Measurements from ENCODE around the gene ASB7. TPM values are rescaled to one million over a fixed set of nuclear protein-coding genes. Genes with fewer than 3 reads are reported as not detected.

ASB7 gene
- total and polyA plus RNA-seq, 12 donors, result 2.7 to 25.2 (median 11.1) TPM

DNA sequence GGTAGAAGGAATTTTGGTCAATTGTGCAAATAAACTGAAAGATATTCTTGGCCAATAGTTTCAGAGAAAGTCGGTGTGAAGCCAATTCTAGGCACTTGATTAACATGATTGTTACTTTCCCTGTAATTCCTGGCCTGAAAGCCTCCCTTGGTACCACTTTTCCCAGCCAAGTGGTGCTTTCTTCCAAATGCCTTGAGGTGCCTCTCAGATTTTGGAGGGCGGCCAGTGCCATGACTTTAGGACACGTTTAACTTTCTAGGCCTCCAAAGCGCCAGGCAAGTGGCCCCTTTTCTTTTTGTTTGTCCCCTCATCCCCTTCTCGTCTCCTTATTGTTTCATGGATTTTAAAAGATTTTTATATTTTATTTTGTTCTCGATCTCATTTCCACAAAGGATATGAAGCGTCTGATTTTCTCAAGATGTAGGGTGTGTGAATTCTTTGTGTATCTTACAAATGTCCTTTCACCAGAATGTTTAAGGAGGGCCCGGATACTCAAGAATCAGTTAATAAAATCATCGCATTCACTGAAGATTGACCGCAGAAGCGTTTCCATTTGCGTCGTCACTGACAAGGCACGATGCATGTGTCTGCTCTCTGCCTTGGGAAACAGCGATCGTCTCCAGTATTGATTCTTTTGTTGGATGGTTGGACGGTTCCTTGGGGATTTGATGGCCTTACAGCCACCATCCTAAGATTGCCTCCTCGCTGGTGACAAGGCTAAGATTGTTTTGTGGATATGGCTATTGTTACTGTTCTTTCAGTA lies 87.8 kb downstream of the ASB7 start:
- TF ChIP-seq CTCF (IDR thresholded peaks at IDR 0.05), result no peak
- TF ChIP-seq POLR2A (IDR thresholded peaks at IDR 0.05), result no peak
- H3K27me3 ChIP-seq, result peaks cover 2% of the 10 kb centered on the region
- no peaks in the 10 kb centered on the region for H3K36me3 ChIP-seq (replicated peaks in 1 of 2)
- peak in 2 of 7 donors; percentile 12 to 29 for DNase-seq
- intact Hi-C loops (cut with DNase I), result no loop called here
- 81 to 86% (median 83%) methylated on average over 18 of the region's 18 CpGs for WGBS, 4 donors
- no peaks in the 10 kb centered on the region for H3K9me3 ChIP-seq (replicated peaks in 1 of 3)
- no peaks in the 10 kb centered on the region for H3K4me1 ChIP-seq (replicated peaks in 1 of 2)
- H3K4me3 ChIP-seq, result no peak overlapping the region
- no peak overlapping the region for H3K27ac ChIP-seq

DNA sequence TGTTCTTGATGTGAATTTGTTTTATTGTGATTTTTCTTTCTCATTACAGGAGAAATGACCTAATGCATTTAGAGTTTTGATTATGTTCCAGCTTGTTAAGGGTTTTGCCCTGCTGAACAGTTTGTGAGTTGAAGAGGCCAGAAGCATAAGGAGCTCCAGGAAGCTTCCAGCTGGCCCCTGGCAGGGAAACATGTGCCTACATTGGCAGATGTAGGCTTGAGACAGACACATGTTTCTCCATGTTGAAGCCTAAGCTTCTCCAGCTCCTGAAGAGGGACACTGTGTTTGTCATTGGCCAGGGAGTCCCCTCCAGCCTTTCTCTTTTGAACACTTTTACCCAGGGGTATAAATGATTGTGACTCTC lies 88.4 kb downstream of the ASB7 start:
- no peak for TF ChIP-seq POLR2A (IDR thresholded peaks at IDR 0.05)
- TF ChIP-seq CTCF (IDR thresholded peaks at IDR 0.05), result no peak
- H3K36me3 ChIP-seq (replicated peaks in 1 of 2), result no peaks in the 10 kb centered on the region
- peaks cover 2% of the 10 kb centered on the region for H3K27me3 ChIP-seq
- intact Hi-C loops (cut with DNase I), result no loop called here
- H3K4me3 ChIP-seq, result no peak overlapping the region
- no peaks in the 10 kb centered on the region for H3K9me3 ChIP-seq (replicated peaks in 1 of 3)
- H3K27ac ChIP-seq, result no peak overlapping the region
- no peaks in the 10 kb centered on the region for H3K4me1 ChIP-seq (replicated peaks in 1 of 2)
- DNase-seq, result no peak

- DNase-seq, result peak in 2 of 7 donors; percentile 20 to 43
- WGBS, 4 donors, result 83 to 93% (median 89%) methylated on average over 4 of the region's 4 CpGs
- peaks cover 2% of the 10 kb centered on the region for H3K27me3 ChIP-seq
- H3K4me1 ChIP-seq (replicated peaks in 1 of 2), result no peaks in the 10 kb centered on the region
- H3K9me3 ChIP-seq (replicated peaks in 1 of 3), result no peaks in the 10 kb centered on the region
- H3K4me3 ChIP-seq, result no peak overlapping the region
- intact Hi-C loops (cut with DNase I), result no loop called here
- TF ChIP-seq CTCF (IDR thresholded peaks at IDR 0.05) (no peak), POLR2A (IDR thresholded peaks at IDR 0.05) (no peak)
- H3K36me3 ChIP-seq (replicated peaks in 1 of 2), result no peaks in the 10 kb centered on the region
- H3K27ac ChIP-seq, result no peak overlapping the region
These were observed 88.9 kb downstream of the ASB7 start for GRCh38 chr15:100691321-100691720.

DNA sequence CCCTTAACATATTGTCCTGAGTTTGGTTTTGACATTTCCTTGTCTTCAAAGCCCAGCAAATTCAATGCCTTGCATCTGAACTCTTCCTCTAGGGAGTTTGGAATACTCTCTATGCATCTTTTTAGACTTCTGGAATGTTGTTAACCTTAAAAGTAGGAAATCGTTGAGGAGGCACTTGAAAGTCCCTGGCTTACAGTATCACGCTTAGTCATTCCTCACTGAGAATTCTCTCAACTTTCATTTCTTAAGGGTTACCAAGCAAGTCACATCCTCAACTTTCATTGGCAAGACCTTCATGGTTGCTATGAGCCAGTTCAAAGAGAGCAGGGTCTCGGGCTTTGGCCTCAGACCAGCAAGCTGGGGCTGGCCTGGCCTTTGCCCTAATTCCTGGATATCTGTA lies 89.9 kb downstream of the ASB7 start:
- H3K27ac ChIP-seq, result peak overlapping the region in 1 of 5 donors; percentile 9

More for the DNA sequence above, 89.9 kb downstream of the ASB7 start:
- intact Hi-C loops (cut with DNase I), result no loop called here
- no peak overlapping the region for H3K4me3 ChIP-seq
- DNase-seq, result peak in 2 of 7 donors; percentile 18 to 30
- no peaks in the 10 kb centered on the region for H3K9me3 ChIP-seq (replicated peaks in 1 of 3)
- TF ChIP-seq CTCF (IDR thresholded peaks at IDR 0.05) (no peak), POLR2A (IDR thresholded peaks at IDR 0.05) (no peak)
- H3K36me3 ChIP-seq (replicated peaks in 1 of 2), result no peaks in the 10 kb centered on the region
- no peaks in the 10 kb centered on the region for H3K4me1 ChIP-seq (replicated peaks in 1 of 2)
- WGBS, 4 donors, result 76 to 90% (median 81%) methylated on average over 2 to 3 of the region's 3 CpGs
- H3K27me3 ChIP-seq, result no peaks in the 10 kb centered on the region

Measured in adrenal gland (tissue), 12 donors.